GM21723 (cell line): ENCODE results near the gene SLAMF9.

ENCODE experiments used
- ATAC-seq: cut with Tn5 transposase; IDR thresholded peaks from one replicate; pipeline ENCODE4 v1.9.1; 2021; ENCODE audit warnings: mild to moderate bottlenecking, moderate library complexity; ENCODE audit not compliant: unreplicated experiment

The SLAMF9 gene

GRCh38 chr1:159947942-159948341 is 6.1 kb downstream of the SLAMF9 start:
- ATAC-seq = no peak

DNA sequence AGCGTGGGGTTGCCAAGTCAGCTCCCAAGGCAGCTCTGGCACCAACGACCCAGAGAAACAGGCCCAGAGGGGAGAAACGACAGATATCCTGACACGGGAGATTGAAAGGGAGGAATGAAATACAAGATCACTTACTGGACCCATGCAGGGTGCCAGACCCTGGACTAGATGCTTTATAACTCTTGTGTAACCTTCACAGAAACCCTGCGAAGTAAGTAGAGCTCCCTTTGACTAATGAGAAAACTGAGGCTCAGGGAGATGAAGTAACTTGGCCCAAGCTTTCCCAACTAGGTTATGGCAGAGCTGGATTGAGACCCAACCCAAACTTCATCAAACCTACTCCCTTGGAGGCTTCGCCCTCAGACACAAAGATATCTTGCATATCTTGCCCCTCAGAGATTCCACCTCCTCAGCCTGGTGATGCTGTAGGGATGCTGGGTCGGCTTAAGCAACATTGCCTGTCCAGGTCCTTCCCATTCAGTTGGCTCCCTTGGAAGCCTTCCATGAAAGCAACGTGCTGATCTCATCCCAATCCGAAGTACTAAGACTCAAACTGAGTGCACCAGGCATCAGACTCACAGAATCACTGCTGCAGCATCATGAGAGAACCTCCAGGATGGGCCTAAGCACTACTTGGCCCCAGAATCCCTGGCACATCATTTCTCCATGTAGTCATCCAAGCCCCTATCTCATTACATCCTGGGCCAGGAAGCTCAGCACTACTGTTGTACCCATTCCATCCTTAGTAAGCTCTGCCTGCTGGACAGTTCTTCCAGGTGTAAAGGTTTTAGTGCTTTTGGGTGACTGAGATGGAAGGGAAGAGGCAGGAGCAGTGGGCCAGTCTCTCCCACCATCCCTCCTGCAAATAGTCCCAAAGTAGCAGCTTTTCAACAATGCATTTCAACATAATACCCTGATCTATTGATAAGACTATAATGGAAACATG is 7.5 kb downstream of the SLAMF9 start:
- no peak for ATAC-seq

DNA sequence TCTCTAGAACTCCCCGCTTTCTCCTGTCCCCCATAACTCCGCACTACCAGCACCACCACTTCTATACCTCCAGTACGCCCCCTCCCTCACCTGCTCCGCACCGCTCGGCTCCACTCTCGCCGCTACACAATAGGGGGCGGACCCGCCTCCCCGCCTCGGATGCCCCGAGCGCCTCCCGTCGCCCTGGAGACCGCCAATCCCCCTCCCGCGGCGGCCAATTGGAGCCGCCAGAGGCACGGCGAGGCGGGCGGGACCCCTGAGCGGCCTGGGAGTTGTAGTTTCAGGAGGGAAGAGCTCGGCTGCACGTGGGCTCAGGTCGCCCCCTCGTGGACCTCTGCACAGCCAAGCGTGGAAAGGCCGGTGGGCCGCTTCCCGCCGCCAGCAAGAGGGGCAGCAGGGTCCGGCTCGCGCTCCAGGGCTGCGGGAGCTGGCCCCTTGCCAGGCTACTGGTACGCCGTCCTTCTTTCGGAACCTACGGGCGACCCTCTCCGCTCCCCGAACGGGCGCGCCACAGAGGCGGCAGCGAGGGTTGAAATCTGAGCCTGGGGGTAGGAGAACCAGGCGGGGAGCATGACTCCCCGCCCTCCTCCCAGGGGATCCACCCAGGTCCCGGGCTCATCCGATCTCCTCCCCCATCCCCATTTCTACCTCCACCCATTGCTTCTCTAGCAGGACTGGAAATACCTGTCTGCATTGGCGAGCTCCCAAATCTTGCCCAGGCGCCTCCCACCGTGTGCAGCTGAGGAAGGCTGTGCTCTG is 8.4 kb downstream of the SLAMF9 start, which contains the start of gene IGSF9:
Gene IGSF9, minus strand, starts transcription at position 131 of the 759 bp plus-strand sequence. CDS start 2,159 bp downstream, outside the sequence.
- ATAC-seq = no peak

DNA sequence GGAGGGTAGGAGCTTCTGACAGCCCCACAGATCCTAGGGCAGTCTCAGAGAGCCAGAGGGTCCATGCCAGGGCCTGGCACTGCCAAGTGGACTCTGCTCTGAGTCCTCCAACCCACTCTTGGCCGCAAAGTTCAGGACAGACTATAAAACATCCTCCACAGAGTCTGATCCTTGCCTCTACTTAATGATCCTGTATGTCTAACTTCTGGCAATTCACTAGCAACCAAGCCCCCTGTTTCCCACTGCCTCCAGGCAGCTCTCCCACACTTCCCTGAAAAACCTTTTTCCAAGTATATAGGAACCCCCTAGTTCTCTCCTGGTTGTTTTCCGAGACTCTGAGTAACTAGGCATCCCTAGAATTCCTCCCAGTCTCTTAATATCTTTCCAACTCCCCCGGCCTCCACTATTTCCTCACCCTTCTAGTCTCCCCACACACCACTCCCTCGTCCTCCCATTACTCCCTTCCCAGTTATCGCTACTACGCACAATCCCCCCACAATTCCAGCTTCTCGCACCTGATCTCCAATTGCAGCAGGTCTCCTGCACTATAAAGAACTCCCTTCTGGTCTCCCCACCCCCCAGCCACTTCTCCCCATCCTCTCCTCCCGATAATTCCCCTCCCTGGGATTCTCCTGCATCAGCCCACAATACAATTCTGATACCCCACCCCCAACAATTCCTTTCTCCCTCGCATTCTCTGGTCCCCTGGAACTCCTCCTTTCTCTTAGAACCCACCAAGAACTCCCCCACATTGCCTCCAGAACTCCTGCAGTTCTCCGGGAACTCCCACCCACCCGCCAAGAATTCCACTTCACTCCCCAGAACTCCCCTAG is 9.2 kb downstream of the SLAMF9 start:
- ATAC-seq = no peak

DNA sequence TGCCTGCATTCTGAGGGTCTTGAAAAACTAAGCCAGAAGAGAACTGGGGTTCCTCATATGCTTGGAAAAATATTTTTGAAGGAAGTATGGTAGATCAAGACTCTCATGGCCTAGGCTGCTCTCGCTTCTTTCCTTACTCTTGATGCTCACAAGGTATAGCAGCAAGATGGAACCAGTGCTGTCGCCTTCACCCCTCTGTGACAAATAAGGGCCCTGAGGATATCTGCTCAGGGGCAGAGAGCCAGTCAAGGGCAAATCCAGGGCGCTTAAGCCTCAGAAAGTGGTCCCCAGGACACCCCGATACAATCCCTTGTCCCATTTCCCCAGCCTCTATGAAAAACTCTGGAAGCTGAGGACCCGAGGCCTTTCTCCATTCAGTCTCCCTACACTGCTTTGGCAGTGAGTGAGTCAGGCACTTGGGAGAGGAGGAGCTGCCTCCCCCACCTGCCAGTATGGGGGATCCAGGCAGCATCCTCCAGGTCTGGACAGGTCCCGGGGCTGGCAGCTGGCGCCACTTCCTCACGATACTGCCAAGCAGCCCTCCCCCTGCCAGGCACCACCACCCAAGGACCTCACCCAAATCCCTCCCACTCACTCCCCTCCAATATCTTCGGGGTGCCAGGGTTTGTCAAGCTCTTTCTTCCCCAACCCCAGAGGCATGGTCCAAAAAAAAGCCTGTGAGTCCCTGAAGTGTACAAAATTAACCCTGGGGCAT is 10.0 kb downstream of the SLAMF9 start:
- no peak for ATAC-seq

GRCh38 chr1:159943278-159943640 is 10.8 kb downstream of the SLAMF9 start:
- ATAC-seq = no peak

DNA sequence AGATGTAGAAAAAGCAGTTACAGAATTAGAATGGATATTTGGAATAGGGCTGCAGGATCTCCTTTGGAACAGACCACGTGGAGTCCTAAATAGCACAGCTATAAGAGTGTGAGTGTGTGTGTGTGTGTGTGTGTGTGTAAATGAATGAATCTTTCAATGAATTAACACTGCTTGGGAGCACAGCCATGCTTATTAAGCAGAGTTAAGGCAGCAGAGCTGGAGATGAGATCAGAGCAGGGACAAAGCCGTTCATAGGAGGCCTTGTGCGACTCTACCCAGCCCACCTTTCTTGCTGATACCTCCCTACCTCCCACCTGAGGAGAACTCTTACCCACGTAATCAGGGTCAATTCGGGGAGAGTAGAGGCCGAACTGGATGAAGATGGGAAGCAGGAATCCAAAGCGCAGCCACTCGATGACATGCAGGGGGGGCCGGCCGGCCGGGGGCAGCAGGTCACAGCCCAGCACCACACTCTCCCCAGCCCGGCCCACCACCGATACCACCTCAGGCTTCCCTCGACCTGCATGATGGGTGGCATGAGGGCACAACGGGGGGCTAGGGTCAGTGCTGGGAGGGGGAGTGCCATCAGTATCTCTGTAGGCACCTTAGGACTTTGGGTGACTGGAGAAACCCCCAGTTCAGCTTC is 11.3 kb downstream of the SLAMF9 start:
- ATAC-seq = no peak

DNA sequence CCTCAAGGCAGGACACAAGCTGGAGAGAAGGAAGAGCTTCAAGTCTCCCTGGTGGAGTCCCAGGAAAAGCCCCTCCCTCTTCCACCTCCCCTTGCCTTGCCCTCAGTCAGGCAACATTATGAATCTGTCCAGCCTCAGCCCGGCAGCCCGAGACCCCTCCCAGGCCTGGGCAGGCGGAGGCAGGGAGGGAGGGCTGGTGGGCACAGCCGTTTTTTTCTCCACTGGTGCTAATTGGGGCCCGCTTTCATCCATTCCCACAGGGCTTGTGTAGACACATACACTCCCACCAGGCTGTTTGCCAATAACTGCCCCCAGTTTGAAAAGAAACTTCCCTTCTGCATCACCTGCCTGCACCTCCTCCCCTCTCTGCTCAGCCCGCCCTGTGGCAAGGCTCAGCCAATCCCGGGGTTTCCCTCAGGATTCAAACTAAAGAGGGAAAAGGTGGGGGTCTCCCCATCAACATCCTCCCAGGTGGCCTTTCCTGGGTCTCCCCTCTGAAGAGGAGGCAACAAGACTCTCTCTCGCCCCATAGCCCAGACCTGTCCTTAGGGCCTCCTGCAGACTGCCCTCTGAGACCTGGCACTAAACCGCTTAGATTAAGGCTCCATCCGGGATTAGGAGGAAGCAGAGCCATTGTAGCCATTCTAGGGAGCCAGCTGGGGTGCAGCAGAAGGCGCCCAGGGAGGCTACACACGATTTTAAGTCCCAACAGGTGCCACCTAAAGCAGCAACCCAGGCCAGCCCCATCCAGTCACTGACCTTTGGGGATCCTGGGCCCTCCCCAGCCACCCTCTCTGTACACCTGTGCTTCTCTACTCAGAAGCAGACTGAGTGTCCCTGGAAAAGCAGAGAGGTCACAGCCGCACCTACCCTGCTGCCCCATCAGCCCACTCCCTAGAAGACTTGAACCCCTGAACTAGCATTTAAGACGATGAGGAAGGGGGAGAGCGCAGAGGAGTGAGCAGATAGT is 12.2 kb downstream of the SLAMF9 start:
- ATAC-seq = no peak

DNA sequence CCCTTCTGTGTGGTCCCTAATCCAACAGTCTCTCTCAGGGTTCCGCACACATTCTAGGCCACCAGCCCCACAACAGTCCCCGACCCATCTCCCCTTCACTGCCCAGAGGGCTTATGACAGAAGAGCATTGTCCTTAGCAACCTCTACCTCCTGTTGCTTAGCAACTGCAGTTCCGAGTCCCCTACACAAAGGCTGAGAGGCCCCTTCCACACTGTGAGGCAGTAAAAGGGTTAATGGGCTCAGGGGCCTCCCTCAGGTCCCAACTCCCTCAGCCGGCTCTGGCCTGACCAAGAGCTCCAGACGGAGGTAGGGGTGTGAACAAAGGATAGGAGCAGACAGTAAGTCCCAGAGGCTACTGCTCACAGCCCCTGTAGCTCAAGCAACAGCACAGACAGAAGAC is 12.9 kb downstream of the SLAMF9 start:
- ATAC-seq = no peak

GRCh38 chr1:159940006-159940620 is 13.9 kb downstream of the SLAMF9 start:
- ATAC-seq = no peak

GRCh38 chr1:159939678-159940002 is 14.4 kb downstream of the SLAMF9 start:
- no peak for ATAC-seq

DNA sequence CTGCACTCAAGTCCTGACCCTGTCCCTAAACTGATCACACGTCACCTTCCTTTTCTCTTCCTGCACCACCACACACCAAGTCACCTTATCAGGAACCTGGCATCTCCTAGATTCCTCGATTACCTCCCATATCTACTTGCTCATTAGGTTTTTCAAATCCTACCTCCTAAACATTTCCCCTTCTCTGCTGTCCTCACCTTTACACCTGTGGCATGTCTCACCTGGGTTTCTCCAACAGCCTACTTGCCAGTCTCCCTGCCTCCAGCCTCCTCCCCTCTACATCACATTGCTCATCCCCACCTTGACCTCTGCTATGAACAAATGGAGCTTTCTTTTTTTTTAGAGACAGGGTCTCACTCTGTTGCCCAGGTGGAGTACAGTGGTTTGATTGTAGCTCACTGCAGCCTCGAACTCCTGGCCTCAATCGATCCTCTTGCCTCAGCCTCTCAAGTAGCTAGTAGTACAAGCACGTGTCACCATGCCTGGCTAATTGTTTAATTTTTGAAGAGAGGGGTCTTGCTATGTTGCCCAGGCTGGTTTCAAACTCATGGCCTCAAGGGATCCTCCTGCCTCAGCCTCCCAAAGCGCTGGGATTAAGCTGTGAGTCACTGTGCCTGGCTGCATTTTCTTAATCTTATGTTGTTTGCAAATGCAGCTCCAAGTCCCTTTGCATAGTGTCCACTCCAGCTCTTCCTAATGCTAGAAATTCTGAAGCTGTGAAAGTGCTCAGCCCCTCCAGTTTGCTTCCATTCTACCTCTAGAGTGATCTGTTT is 14.9 kb downstream of the SLAMF9 start:
- no peak for ATAC-seq

- ATAC-seq = no peak
These were observed 15.7 kb downstream of the SLAMF9 start for GRCh38 chr1:159938211-159938852.

DNA sequence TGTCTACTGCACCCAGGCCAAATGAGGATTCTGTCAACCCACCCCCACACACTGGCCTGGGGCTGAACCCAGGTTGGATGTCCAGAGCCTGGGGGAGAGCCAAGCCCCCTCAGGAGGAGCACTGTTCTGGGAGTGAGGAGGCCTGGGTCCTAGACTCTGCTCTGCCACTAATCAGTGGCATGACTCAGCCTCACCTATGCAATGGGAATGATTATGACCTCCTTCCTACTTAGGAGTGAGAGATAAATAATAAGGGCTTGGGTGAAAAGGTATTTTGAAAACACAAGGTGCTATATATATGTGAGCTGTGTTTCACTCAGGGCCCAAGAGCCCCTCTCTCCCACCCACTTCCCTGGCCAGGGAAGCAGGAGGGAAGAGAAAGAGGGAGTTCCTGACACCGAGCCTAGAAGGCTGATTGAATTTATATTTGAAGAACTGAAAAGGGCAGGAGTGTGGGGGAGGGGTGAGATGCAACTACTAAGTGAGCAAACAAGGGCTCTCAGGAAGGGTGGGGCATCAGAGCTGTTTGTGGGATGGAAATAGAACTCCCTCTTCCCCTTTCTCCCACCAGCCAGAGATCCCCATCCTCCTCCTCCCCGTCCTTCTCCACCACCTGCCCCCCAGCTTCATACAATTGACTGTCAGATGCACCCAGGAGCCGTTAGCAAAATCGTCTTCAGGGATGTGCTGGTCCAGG is 16.8 kb downstream of the SLAMF9 start:
- no peak for ATAC-seq

DNA sequence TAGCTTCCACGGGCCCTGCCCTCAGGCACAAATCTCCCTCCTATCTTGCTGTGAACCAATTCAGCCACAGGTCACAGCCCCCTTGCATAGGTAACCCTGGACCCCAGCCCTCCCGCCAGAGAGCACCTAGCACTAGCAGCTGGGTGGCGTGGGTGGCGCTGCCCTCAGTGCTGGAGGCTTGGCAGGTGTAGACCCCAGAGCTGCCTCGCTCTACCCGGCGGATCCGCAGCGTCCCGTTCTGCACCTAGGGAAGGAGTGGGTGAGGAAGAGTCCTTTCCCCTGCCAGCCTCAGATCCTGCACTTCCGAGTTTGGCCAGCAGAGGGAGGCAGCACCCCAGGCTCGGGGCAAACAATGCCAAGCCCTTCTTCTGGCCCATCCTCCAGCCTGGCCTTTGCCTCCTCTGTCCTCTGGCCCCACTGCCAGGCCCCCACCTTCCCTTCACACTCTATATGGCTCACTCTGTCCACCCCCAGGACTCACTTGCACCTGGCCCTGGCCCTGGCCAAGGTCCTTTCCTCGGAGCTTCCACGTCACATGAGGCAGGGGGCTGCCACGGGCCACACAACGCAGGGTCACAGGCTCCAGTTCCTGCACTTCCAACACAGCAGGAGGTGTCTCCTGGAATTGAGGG is 17.6 kb downstream of the SLAMF9 start:
- ATAC-seq = peak; percentile 58

- no peak for ATAC-seq
These were observed 18.2 kb downstream of the SLAMF9 start for GRCh38 chr1:159935719-159936272.
